K562 (cell line): Measurements from ENCODE around the gene CDNF. TPM values are rescaled to one million over a fixed set of nuclear protein-coding genes. Genes with fewer than 3 reads are reported as not detected.

ENCODE experiments used
- BRF1 ChIP-seq: IDR thresholded peaks from 3 replicates; pipeline ENCODE4 v1.6.1; 2011; ENCODE audit warnings: borderline replicate concordance, mild to moderate bottlenecking; ENCODE audit not compliant: insufficient read length; ENCODE audit errors: extremely low read depth
- CBFA2T3 ChIP-seq: fragments of 450-650 bp; IDR thresholded peaks from 2 replicates; pipeline ENCODE4 v1.6.1; 2017
- CBX2 ChIP-seq: fragments of 200-600 bp; sonication (generic); IDR thresholded peaks from one replicate; pipeline ENCODE4 v1.6.1; 2012; ENCODE audit warnings: mild to moderate bottlenecking, low read length, inconsistent platforms; ENCODE audit not compliant: insufficient read depth, poor library complexity, severe bottlenecking
- HMG20B ChIP-seq: fragments of 250-450 bp; sonication (Bioruptor Pico); IDR thresholded peaks from 2 replicates; pipeline ENCODE4 v1.5.0; 2021; ENCODE audit warnings: mild to moderate bottlenecking
- RBFOX2 ChIP-seq: fragments of 200-400 bp; formaldehyde crosslinking; IDR thresholded peaks from 2 replicates; pipeline ENCODE4 v1.6.1; 2017; ENCODE audit warnings: low read depth, mild to moderate bottlenecking, low read length, moderate library complexity
- RNF219 ChIP-seq: fragments of 250-450 bp; sonication (Bioruptor Pico); IDR thresholded peaks from 2 replicates; pipeline ENCODE4 v1.5.0; 2022; ENCODE audit warnings: mild to moderate bottlenecking
- XRCC4 ChIP-seq: IDR thresholded peaks from one replicate; pipeline ENCODE4 v1.6.1; 2011; ENCODE audit not compliant: insufficient read depth, insufficient read length; ENCODE audit errors: extremely low read depth
- ZNF347 ChIP-seq: fragments of 450-650 bp; formaldehyde crosslinking; IDR thresholded peaks from 2 replicates; pipeline ENCODE4 v1.4.0; 2020; ENCODE audit warnings: low read depth, mild to moderate bottlenecking, moderate library complexity
- ZNF444 ChIP-seq: fragments of 250-450 bp; sonication (Bioruptor Pico); IDR thresholded peaks from 2 replicates; pipeline ENCODE4 v1.4.0; 2020; ENCODE audit warnings: mild to moderate bottlenecking, moderate library complexity
- ZNF778 ChIP-seq: fragments of 450-650 bp; formaldehyde crosslinking; IDR thresholded peaks from 2 replicates; pipeline ENCODE4 v1.4.0; 2020; ENCODE audit warnings: mild to moderate bottlenecking, moderate library complexity
- ZNF830 ChIP-seq: fragments of 250-450 bp; sonication (Bioruptor Pico); IDR thresholded peaks from 2 replicates; pipeline ENCODE4 v1.5.0; 2021; ENCODE audit warnings: mild to moderate bottlenecking
- polyA plus RNA-seq, 8 experiments: library from polyadenylated mRNA; depleted of rRNA in 4 of 8; stranded (reverse) in 5 of 8; unstranded in 3 of 8; fragments of >200 nt; fragmentation: Nextera tagmentation in 2 of 8; fragmentation: Illumina TruSeq in 1 of 8; extraction: Ambion mirVana in 2 of 8; extraction: Trizol in 1 of 8; gene quantifications; 2 replicates each; pipeline versions ENCODE4 v1.2.1 to v1.2.3, GENCODE V29; 2011 to 2014; ENCODE audit warnings: inconsistent platforms in 1 of 8, missing spikeins in 1 of 8
- total RNA-seq, 7 experiments: library from RNA; depleted of rRNA in 6 of 7; stranded (reverse); fragments of >200 nt in 6 of 7; fragmentation: Illumina TruSeq in 2 of 7; extraction: Trizol in 2 of 7; gene quantifications; 2 replicates each; pipeline versions ENCODE4 v1.2.1 to v1.2.3, GENCODE V29; 2011 to 2021; ENCODE audit warnings: low replicate concordance in 1 of 7
- TF ChIP-seq, protein P1 (sequence below): fragments of 250-450 bp; sonication (Bioruptor Pico); IDR thresholded peaks from 2 replicates; pipeline ENCODE4 v1.4.0; 2020
- TF ChIP-seq, protein P2 (sequence below), 2 experiments: IDR thresholded peaks; 2 replicates each; pipeline ENCODE4 v1.6.1; 2012; ENCODE audit warnings: improper control_type of control experiment in 2 of 2, low read depth in 2 of 2, low read length in 2 of 2, borderline replicate concordance in 1 of 2
- TF ChIP-seq, protein P3 (sequence below), 2 experiments: fragments of 450-650 bp; IDR thresholded peaks; 2 replicates each; pipeline ENCODE4 v1.6.1; 2016

CDNF gene
- total and polyA plus RNA-seq, 9 of the 15 experiments (the other 6 are each of a cell fraction or from before 2014, with no cell fraction given) = 0.18 to 1.6 (median 0.61) TPM

GRCh38 chr10:14837757-14838581 is at the start of gene CDNF, which contains the start of the genes HSPA14 and MSANTD7 (continued):
- TF ChIP-seq, protein P1, sequence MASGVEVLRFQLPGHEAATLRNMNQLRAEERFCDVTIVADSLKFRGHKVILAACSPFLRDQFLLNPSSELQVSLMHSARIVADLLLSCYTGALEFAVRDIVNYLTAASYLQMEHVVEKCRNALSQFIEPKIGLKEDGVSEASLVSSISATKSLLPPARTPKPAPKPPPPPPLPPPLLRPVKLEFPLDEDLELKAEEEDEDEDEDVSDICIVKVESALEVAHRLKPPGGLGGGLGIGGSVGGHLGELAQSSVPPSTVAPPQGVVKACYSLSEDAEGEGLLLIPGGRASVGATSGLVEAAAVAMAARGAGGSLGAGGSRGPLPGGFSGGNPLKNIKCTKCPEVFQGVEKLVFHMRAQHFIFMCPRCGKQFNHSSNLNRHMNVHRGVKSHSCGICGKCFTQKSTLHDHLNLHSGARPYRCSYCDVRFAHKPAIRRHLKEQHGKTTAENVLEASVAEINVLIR (CRISPR knock-in tag) = peak; percentile 91
- TF ChIP-seq CBX2 (no peak), RNF219 (CRISPR knock-in tag) (no peak), CBFA2T3 (no peak), HMG20B (CRISPR knock-in tag) (no peak), ZNF444 (CRISPR knock-in tag) (no peak), ZNF778 (CRISPR knock-in tag) (no peak), ZNF347 (CRISPR knock-in tag) (no peak), XRCC4 (no peak), RBFOX2 (peak; percentile 99), BRF1 (no peak), ZNF830 (CRISPR knock-in tag) (peak; percentile 85; the same call in 1 of the 2 replicates)
- TF ChIP-seq, protein P2, sequence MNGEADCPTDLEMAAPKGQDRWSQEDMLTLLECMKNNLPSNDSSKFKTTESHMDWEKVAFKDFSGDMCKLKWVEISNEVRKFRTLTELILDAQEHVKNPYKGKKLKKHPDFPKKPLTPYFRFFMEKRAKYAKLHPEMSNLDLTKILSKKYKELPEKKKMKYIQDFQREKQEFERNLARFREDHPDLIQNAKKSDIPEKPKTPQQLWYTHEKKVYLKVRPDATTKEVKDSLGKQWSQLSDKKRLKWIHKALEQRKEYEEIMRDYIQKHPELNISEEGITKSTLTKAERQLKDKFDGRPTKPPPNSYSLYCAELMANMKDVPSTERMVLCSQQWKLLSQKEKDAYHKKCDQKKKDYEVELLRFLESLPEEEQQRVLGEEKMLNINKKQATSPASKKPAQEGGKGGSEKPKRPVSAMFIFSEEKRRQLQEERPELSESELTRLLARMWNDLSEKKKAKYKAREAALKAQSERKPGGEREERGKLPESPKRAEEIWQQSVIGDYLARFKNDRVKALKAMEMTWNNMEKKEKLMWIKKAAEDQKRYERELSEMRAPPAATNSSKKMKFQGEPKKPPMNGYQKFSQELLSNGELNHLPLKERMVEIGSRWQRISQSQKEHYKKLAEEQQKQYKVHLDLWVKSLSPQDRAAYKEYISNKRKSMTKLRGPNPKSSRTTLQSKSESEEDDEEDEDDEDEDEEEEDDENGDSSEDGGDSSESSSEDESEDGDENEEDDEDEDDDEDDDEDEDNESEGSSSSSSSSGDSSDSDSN (IDR thresholded peaks at IDR 0.05; ENCODE audit: borderline replicate concordance in 1 of 2, low read depth in 2 of 2, low read length in 2 of 2) = peak; percentile 17 to 28; a peak in 1 of 4 replicates
- TF ChIP-seq, protein P3, sequence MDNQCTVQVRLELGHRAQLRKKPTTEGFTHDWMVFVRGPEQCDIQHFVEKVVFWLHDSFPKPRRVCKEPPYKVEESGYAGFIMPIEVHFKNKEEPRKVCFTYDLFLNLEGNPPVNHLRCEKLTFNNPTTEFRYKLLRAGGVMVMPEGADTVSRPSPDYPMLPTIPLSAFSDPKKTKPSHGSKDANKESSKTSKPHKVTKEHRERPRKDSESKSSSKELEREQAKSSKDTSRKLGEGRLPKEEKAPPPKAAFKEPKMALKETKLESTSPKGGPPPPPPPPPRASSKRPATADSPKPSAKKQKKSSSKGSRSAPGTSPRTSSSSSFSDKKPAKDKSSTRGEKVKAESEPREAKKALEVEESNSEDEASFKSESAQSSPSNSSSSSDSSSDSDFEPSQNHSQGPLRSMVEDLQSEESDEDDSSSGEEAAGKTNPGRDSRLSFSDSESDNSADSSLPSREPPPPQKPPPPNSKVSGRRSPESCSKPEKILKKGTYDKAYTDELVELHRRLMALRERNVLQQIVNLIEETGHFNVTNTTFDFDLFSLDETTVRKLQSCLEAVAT (IDR thresholded peaks at IDR 0.05) = no peak
